ENCODE measurements around the gene DEPDC7.
A peak's percentile ranks its signal among the peaks of the same experiment; 100 is the strongest.
"Not testable (repeated sequence)": the region's sequence is repeated elsewhere in the genome, so short reads cannot be mapped to it uniquely, and the experiment has no call there.

The DEPDC7 gene

GRCh38 chr11:33015621-33016551 lies at the start of gene DEPDC7:
DEPDC7 (plus strand) TSS chr11:33015878; CDS start chr11:33015956, 78 bp downstream.
- DNase-seq (ENCODE audit: low spot score), result peak; percentile 84

- no peak for DNase-seq (ENCODE audit: low spot score)
These were observed 47.1 kb upstream of the DEPDC7 start for GRCh38 chr11:32968541-32968940.

- not testable (repeated sequence) for DNase-seq (ENCODE audit: low spot score)
These were observed 43.4 kb upstream of the DEPDC7 start for GRCh38 chr11:32972233-32972632.

- no peak for DNase-seq (ENCODE audit: low spot score)
These were observed 42.9 kb upstream of the DEPDC7 start for GRCh38 chr11:32972781-32973180.

GRCh38 chr11:32982626-32983025 lies 33.1 kb upstream of the DEPDC7 start:
- DNase-seq (ENCODE audit: low spot score), result no peak

GRCh38 chr11:32983506-32983905 lies 32.2 kb upstream of the DEPDC7 start:
- DNase-seq (ENCODE audit: low spot score), result no peak

- no peak for DNase-seq (ENCODE audit: low spot score)
These were observed 30.1 kb upstream of the DEPDC7 start for GRCh38 chr11:32985600-32985999.

GRCh38 chr11:32987851-32988250 lies 27.8 kb upstream of the DEPDC7 start:
- no peak for DNase-seq (ENCODE audit: low spot score)

GRCh38 chr11:32990481-32990880 lies 25.2 kb upstream of the DEPDC7 start:
- no peak for DNase-seq (ENCODE audit: low spot score)

GRCh38 chr11:32991427-32991826 lies 24.3 kb upstream of the DEPDC7 start:
- no peak for DNase-seq (ENCODE audit: low spot score)

GRCh38 chr11:32991898-32992297 lies 23.8 kb upstream of the DEPDC7 start:
- no peak for DNase-seq (ENCODE audit: low spot score)

- DNase-seq (ENCODE audit: low spot score), result no peak
These were observed 15.5 kb upstream of the DEPDC7 start for GRCh38 chr11:33000181-33000580.

- DNase-seq (ENCODE audit: low spot score), result no peak
These were observed 14.4 kb upstream of the DEPDC7 start for GRCh38 chr11:33001281-33001680.

GRCh38 chr11:33001751-33002542 lies 13.7 kb upstream of the DEPDC7 start:
- no peak for DNase-seq (ENCODE audit: low spot score)

- DNase-seq (ENCODE audit: low spot score), result no peak
These were observed 10.5 kb upstream of the DEPDC7 start for GRCh38 chr11:33005175-33005574.

GRCh38 chr11:33006010-33006409 lies 9.7 kb upstream of the DEPDC7 start:
- DNase-seq (ENCODE audit: low spot score), result no peak

- DNase-seq (ENCODE audit: low spot score), result no peak
These were observed 1.9 kb upstream of the DEPDC7 start for GRCh38 chr11:33013755-33014154.

GRCh38 chr11:33016654-33017053 lies 976 bp downstream of the DEPDC7 start:
- no peak for DNase-seq (ENCODE audit: low spot score)

GRCh38 chr11:33017478-33017877 lies 1.8 kb downstream of the DEPDC7 start:
- no peak for DNase-seq (ENCODE audit: low spot score)

GRCh38 chr11:33017965-33018364 lies 2.3 kb downstream of the DEPDC7 start:
- DNase-seq (ENCODE audit: low spot score), result no peak

- no peak for DNase-seq (ENCODE audit: low spot score)
These were observed 3.2 kb downstream of the DEPDC7 start for GRCh38 chr11:33018840-33019239.

GRCh38 chr11:33021501-33021900 lies 5.8 kb downstream of the DEPDC7 start:
- no peak for DNase-seq (ENCODE audit: low spot score)

- no peak for DNase-seq (ENCODE audit: low spot score)
These were observed 6.3 kb downstream of the DEPDC7 start for GRCh38 chr11:33021937-33022336.
